PC-9 (cell line): ENCODE data around the gene FAM199X. TPM values are rescaled to one million over a fixed set of nuclear protein-coding genes. Genes with fewer than 3 reads are reported as not detected.

Experiments
- BruUV-seq: library from RNA; stranded (reverse); fragments of 400-500 nt; replicated peaks from 2 replicates; lab custom pipeline; 2021; lab: Mats Ljungman, UMichigan
- CTCF ChIA-PET: fragments of 300-600 bp; sonication (Branson Sonifier 250); formaldehyde crosslinking; loops from one replicate; lab custom pipeline; 2022; ENCODE audit warnings: antibody characterized with exemption; lab: Charles Lee
- POLR2A ChIA-PET: fragments of 300-600 bp; sonication (Branson Sonifier 250); formaldehyde crosslinking; loops from one replicate; lab custom pipeline; 2022; ENCODE audit warnings: antibody characterized with exemption; ENCODE audit not compliant: unreplicated experiment; lab: Charles Lee
- DNase-seq, 2 experiments: peaks; one replicate each; pipeline versions ENCODE4 v3.0.0 to v3.0.0-alpha.2; 2015 to 2022; ENCODE audit warnings: mixed read lengths in 1 of 2
- H2AFZ ChIP-seq: fragments of 200-600 bp; sonication (generic); 2 replicates; pipeline ENCODE4 v1.8.1; 2017; ENCODE audit warnings: antibody characterized with exemption
- H3F3A ChIP-seq: fragments of 200-600 bp; sonication (generic); 2 replicates; pipeline ENCODE4 v1.8.1; 2017; ENCODE audit warnings: antibody characterized with exemption, mild to moderate bottlenecking, low read depth; ENCODE audit not compliant: insufficient read depth
- H3K27ac ChIP-seq: fragments of 200-600 bp; sonication (generic); 2 replicates; pipeline ENCODE4 v1.6.1; 2016; ENCODE audit warnings: mixed run types
- H3K27me3 ChIP-seq: fragments of 200-600 bp; sonication (generic); 2 replicates; pipeline ENCODE4 v1.6.1; 2016; ENCODE audit warnings: low read depth, mixed run types; ENCODE audit not compliant: insufficient read depth
- H3K36me3 ChIP-seq: fragments of 200-600 bp; sonication (generic); 2 replicates; pipeline ENCODE4 v1.6.1; 2016; ENCODE audit warnings: low read depth, mixed run types
- H3K4me1 ChIP-seq: fragments of 200-600 bp; sonication (generic); replicated peaks from 2 replicates; pipeline ENCODE4 v1.6.1; 2016; ENCODE audit warnings: mixed run types; ENCODE audit not compliant: insufficient read depth
- H3K4me2 ChIP-seq: fragments of 200-600 bp; sonication (generic); 2 replicates; pipeline ENCODE4 v1.6.1; 2017; ENCODE audit warnings: mixed run types
- H3K4me3 ChIP-seq: fragments of 200-600 bp; sonication (generic); 2 replicates; pipeline ENCODE4 v1.6.1; 2016; ENCODE audit warnings: mixed run types
- H3K79me2 ChIP-seq: fragments of 200-600 bp; sonication (generic); 2 replicates; pipeline ENCODE4 v1.6.1; 2017; ENCODE audit warnings: low read depth, mixed run types
- H3K9me2 ChIP-seq: fragments of 200-600 bp; sonication (generic); 2 replicates; pipeline ENCODE4 v1.8.1; 2017; ENCODE audit warnings: mild to moderate bottlenecking; ENCODE audit not compliant: insufficient read depth
- H3K9me3 ChIP-seq: fragments of 200-600 bp; sonication (generic); 2 replicates; pipeline ENCODE4 v1.8.1; 2016; ENCODE audit warnings: low read depth; ENCODE audit not compliant: insufficient read depth
- H4K20me1 ChIP-seq: fragments of 200-600 bp; sonication (generic); 2 replicates; pipeline ENCODE4 v1.8.1; 2017; ENCODE audit not compliant: insufficient read depth
- EZH2 ChIP-seq: fragments of 200-600 bp; sonication (generic); IDR thresholded peaks from 2 replicates; pipeline ENCODE4 v1.8.0; 2017; ENCODE audit warnings: antibody characterized with exemption, low read depth
- intact Hi-C: fragments of 100-400 bp; cut with micrococcal nuclease; formaldehyde crosslinking; loops from one replicate; pipeline ENCODE4 v1.10.0; 2022; ENCODE audit not compliant: unreplicated experiment
- total RNA-seq: library from RNA; stranded (reverse); gene quantifications from 2 replicates; pipeline ENCODE4 v1.2.3, GENCODE V29; 2021
- TF ChIP-seq, protein P1 (sequence below): fragments of 200-600 bp; sonication (generic); conservative IDR thresholded peaks from 2 replicates; pipeline ENCODE4 v1.6.1; 2017; ENCODE audit warnings: mixed run types, antibody characterized with exemption, mild to moderate bottlenecking, moderate library complexity

FAM199X gene
- total RNA-seq, 1 experiment from 2014 or later: 35.7 TPM

DNA sequence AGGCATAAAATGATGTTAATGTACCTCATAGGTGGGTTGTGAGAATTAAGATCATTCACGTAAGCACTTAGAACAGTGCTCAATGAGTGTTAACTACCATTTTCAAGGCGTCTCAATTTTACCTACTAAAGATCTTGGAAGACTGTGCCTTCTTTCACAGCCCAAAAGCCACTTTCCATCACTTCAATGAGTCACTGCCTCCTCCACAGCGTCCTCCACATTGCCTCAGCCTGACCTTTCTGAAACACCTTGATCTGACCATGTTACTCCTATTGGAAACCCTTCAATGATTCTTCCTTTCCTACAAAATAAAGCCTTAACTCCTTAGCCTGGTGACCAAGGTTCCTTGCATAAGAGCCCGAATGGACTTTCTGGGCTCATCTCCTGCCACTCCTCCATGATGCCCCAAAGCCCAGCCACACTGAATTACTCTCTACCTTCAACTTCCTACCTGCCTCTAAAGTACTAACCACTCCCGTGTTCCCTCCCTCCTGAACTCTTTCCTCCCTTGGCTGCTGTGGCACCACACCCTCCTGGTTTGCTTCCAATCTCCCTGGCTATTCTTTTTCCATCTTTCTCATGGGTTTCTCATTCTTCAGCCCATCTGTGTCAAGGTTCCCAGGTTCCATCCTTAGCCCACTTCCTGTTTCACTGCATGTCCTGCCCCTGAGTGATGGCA, 31.5 kb upstream of the FAM199X start:
- Histone ChIP-seq H3K4me1 (no peaks in the 10 kb centered on the region), H3K36me3 (no peaks in the 10 kb centered on the region), H3F3A (no peaks in the 10 kb centered on the region), H3K79me2 (no peaks in the 10 kb centered on the region), H4K20me1 (no peaks in the 10 kb centered on the region), H3K4me2 (no peak overlapping the region), H3K4me3 (no peak overlapping the region), H3K9me2 (no peaks in the 10 kb centered on the region), H3K27me3 (no peaks in the 10 kb centered on the region), H2AFZ (no peak overlapping the region), H3K27ac (no peak overlapping the region), H3K9me3 (no peaks in the 10 kb centered on the region)
- BruUV-seq: no TSS peak
- no peak for DNase-seq
- TF ChIP-seq, protein P1, sequence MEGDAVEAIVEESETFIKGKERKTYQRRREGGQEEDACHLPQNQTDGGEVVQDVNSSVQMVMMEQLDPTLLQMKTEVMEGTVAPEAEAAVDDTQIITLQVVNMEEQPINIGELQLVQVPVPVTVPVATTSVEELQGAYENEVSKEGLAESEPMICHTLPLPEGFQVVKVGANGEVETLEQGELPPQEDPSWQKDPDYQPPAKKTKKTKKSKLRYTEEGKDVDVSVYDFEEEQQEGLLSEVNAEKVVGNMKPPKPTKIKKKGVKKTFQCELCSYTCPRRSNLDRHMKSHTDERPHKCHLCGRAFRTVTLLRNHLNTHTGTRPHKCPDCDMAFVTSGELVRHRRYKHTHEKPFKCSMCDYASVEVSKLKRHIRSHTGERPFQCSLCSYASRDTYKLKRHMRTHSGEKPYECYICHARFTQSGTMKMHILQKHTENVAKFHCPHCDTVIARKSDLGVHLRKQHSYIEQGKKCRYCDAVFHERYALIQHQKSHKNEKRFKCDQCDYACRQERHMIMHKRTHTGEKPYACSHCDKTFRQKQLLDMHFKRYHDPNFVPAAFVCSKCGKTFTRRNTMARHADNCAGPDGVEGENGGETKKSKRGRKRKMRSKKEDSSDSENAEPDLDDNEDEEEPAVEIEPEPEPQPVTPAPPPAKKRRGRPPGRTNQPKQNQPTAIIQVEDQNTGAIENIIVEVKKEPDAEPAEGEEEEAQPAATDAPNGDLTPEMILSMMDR: no peak
- TF ChIP-seq EZH2: no peak
- POLR2A ChIA-PET: no interaction called here
- intact Hi-C loops: no loop called here
- CTCF ChIA-PET: no interaction called here

DNA sequence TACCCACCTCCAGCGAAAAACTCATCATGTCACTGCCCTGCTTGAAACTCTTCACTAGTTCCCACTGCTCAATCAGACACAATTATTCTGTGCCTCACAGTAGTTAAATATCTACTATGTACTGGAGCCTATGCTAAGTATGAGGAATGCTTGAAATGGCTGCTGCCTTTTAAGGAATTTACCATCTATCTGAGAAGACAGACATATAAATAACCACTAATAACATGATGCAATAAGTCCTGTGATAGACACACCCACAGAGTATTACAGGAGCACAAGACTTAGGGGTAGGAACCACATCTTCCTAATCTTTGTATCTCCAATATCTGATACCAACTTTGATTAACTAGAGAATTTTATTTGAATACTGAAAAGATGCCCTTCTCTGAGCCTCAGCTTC, 30.6 kb upstream of the FAM199X start:
- ChIA-PET CTCF (no interaction called here), POLR2A (no interaction called here)
- no peaks in the 10 kb centered on the region for H3F3A ChIP-seq
- no peaks in the 10 kb centered on the region for H3K27me3 ChIP-seq
- BruUV-seq: no TSS peak
- H3K9me2 ChIP-seq: no peaks in the 10 kb centered on the region
- H3K36me3 ChIP-seq: no peaks in the 10 kb centered on the region
- H3K4me1 ChIP-seq: no peaks in the 10 kb centered on the region
- H3K9me3 ChIP-seq: no peaks in the 10 kb centered on the region
- H3K4me3 ChIP-seq: no peak overlapping the region
- no peak for DNase-seq
- no peak overlapping the region for H3K27ac ChIP-seq
- H4K20me1 ChIP-seq: no peaks in the 10 kb centered on the region
- intact Hi-C loops: loop anchor here (1.0 to 2.0 kb wide), 3 partner anchors 37 to 602 kb away; no protein-coding TSS in a partner anchor
- TF ChIP-seq, protein P1: no peak
- no peak overlapping the region for H2AFZ ChIP-seq
- H3K79me2 ChIP-seq: no peaks in the 10 kb centered on the region
- H3K4me2 ChIP-seq: no peak overlapping the region

DNA sequence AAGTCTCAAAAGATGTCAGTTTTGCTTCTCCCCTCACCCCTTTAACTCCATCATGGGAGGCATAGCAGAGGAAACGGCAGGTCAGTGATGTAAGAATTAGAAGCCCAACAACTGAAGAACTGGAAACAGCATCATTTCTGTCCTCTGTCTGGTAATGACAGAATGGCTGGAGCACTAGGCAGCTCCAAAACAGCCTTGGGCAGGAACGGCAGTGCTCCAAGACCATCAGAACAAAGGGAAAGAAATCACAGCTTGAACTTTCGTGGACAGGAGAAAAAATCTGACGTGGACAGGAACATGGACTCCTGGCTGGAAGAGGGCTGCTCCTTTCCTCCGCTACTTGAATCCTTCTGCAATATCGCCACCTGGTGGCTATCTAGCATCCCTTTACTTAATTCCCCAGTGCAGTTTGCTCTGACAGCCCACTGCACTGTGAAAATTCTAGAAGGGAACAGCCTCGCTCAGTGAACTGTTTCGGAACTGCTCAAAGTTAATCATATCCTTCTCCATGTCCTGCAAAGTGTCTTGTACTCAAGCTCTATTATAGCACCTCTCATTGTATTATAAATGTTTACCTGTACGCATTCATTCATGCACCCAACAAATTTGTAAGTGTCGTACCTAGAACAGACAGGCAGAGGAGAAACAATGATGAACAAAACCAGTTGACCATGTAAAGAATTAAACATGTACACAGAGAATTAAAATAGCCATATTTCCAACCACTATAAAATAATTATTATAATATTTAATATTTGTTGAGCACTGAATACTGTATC, 29.8 kb upstream of the FAM199X start:
- TF ChIP-seq EZH2: no peak
- TF ChIP-seq, protein P1: peak; percentile 80
- intact Hi-C loops: loop anchor here (1.0 to 2.0 kb wide), 3 partner anchors 38 to 603 kb away; no protein-coding TSS in a partner anchor
- CTCF ChIA-PET: no interaction called here
- H3K9me2 ChIP-seq: no peaks in the 10 kb centered on the region
- peak; percentile 33 to 45 for DNase-seq
- H3K4me1 ChIP-seq: no peaks in the 10 kb centered on the region
- H3K27me3 ChIP-seq: no peaks in the 10 kb centered on the region
- H3F3A ChIP-seq: no peaks in the 10 kb centered on the region
- no peaks in the 10 kb centered on the region for H3K9me3 ChIP-seq
- POLR2A ChIA-PET: no interaction called here
- 0 out of 2 replicates have a peak overlapping the region, but pooled peaks have one; percentile 69 for H2AFZ ChIP-seq
- peak overlapping the region; percentile 66 for H3K4me2 ChIP-seq
- H3K27ac ChIP-seq: no peak overlapping the region
- no peaks in the 10 kb centered on the region for H4K20me1 ChIP-seq
- no peak overlapping the region for H3K4me3 ChIP-seq
- H3K36me3 ChIP-seq: no peaks in the 10 kb centered on the region
- H3K79me2 ChIP-seq: no peaks in the 10 kb centered on the region
- BruUV-seq: no TSS peak
